ENCODE results near the gene TAS2R40. TPM values are rescaled to one million over a fixed set of nuclear protein-coding genes. Genes with fewer than 3 reads are reported as not detected.

The TAS2R40 gene
- total RNA-seq, 1 experiment from 2014 or later = not detected

GRCh38 chr7:143255564-143255963 is 33.7 kb downstream of the TAS2R40 start:
- ChIA-PET POLR2A (no interaction called here), CTCF (interaction anchor here (1.6 kb wide), 1 partner anchor 15 kb away, joined by 4 read pairs; no protein-coding TSS in a partner anchor)
- in situ Hi-C loops (cut with HindIII; ENCODE audit: low pct_unique_long_range_greater_than_20kb, low sequenced_read_pairs) = no loop called here
- Histone ChIP-seq H3K9me3 (ENCODE audit: control insufficient read depth, insufficient read depth, low read depth, low read length) (no peaks in the 10 kb centered on the region), H3K27ac (ENCODE audit: low read length) (no peak overlapping the region), H3K4me1 (ENCODE audit: control insufficient read depth, insufficient read depth, low read length) (no peaks in the 10 kb centered on the region), H3K4me3 (ENCODE audit: low read depth in 2 of 2, low read length in 2 of 2) (no peak overlapping the region), H3K27me3 (ENCODE audit: control insufficient read depth, insufficient read depth, low read length) (no peaks in the 10 kb centered on the region), H3K36me3 (ENCODE audit: control insufficient read depth, insufficient read depth, low read length) (no peaks in the 10 kb centered on the region)
- ATAC-seq (no peak), DNase-seq (ENCODE audit: low read depth, low spot score) (no peak)
- intact Hi-C loops (cut with micrococcal nuclease; ENCODE audit: unreplicated experiment) = no loop called here
- BruUV-seq (replicated peaks) = no TSS peak
- TF ChIP-seq TCF7L2 (IDR thresholded peaks at IDR 0.05; ENCODE audit: low read depth, low read length) = no peak
- no peak for TF ChIP-seq SIN3A (IDR thresholded peaks at IDR 0.05; ENCODE audit: borderline replicate concordance, insufficient read depth, low read depth, low read length)
- TF ChIP-seq, protein P1, sequence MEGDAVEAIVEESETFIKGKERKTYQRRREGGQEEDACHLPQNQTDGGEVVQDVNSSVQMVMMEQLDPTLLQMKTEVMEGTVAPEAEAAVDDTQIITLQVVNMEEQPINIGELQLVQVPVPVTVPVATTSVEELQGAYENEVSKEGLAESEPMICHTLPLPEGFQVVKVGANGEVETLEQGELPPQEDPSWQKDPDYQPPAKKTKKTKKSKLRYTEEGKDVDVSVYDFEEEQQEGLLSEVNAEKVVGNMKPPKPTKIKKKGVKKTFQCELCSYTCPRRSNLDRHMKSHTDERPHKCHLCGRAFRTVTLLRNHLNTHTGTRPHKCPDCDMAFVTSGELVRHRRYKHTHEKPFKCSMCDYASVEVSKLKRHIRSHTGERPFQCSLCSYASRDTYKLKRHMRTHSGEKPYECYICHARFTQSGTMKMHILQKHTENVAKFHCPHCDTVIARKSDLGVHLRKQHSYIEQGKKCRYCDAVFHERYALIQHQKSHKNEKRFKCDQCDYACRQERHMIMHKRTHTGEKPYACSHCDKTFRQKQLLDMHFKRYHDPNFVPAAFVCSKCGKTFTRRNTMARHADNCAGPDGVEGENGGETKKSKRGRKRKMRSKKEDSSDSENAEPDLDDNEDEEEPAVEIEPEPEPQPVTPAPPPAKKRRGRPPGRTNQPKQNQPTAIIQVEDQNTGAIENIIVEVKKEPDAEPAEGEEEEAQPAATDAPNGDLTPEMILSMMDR (IDR thresholded peaks at IDR 0.05) = no peak
- TF ChIP-seq, protein P2, sequence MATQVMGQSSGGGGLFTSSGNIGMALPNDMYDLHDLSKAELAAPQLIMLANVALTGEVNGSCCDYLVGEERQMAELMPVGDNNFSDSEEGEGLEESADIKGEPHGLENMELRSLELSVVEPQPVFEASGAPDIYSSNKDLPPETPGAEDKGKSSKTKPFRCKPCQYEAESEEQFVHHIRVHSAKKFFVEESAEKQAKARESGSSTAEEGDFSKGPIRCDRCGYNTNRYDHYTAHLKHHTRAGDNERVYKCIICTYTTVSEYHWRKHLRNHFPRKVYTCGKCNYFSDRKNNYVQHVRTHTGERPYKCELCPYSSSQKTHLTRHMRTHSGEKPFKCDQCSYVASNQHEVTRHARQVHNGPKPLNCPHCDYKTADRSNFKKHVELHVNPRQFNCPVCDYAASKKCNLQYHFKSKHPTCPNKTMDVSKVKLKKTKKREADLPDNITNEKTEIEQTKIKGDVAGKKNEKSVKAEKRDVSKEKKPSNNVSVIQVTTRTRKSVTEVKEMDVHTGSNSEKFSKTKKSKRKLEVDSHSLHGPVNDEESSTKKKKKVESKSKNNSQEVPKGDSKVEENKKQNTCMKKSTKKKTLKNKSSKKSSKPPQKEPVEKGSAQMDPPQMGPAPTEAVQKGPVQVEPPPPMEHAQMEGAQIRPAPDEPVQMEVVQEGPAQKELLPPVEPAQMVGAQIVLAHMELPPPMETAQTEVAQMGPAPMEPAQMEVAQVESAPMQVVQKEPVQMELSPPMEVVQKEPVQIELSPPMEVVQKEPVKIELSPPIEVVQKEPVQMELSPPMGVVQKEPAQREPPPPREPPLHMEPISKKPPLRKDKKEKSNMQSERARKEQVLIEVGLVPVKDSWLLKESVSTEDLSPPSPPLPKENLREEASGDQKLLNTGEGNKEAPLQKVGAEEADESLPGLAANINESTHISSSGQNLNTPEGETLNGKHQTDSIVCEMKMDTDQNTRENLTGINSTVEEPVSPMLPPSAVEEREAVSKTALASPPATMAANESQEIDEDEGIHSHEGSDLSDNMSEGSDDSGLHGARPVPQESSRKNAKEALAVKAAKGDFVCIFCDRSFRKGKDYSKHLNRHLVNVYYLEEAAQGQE (IDR thresholded peaks at IDR 0.05; ENCODE audit: insufficient read depth in 1 of 2, low read depth in 2 of 2, low read length in 1 of 2) = no peak
- TF ChIP-seq POLR2AphosphoS5 (IDR thresholded peaks at IDR 0.05; ENCODE audit: low read depth, low read length) = no peak

- no peaks in the 10 kb centered on the region for H3K9me3 ChIP-seq (ENCODE audit: control insufficient read depth, insufficient read depth, low read depth, low read length)
- CTCF ChIA-PET = interaction anchor here (1.6 kb wide), 1 partner anchor 16 kb away, joined by 4 read pairs; no protein-coding TSS in a partner anchor
- BruUV-seq (replicated peaks) = no TSS peak
- H3K4me1 ChIP-seq (ENCODE audit: control insufficient read depth, insufficient read depth, low read length) = no peaks in the 10 kb centered on the region
- no peak overlapping the region for H3K4me3 ChIP-seq (ENCODE audit: low read depth in 2 of 2, low read length in 2 of 2)
- no peak for TF ChIP-seq SIN3A (IDR thresholded peaks at IDR 0.05; ENCODE audit: borderline replicate concordance, insufficient read depth, low read depth, low read length)
- TF ChIP-seq, protein P1 (IDR thresholded peaks at IDR 0.05) = no peak
- intact Hi-C loops (cut with micrococcal nuclease; ENCODE audit: unreplicated experiment) (no loop called here), in situ Hi-C loops (cut with HindIII; ENCODE audit: low pct_unique_long_range_greater_than_20kb, low sequenced_read_pairs) (no loop called here)
- no peaks in the 10 kb centered on the region for H3K36me3 ChIP-seq (ENCODE audit: control insufficient read depth, insufficient read depth, low read length)
- no peak overlapping the region for H3K27ac ChIP-seq (ENCODE audit: low read length)
- H3K27me3 ChIP-seq (ENCODE audit: control insufficient read depth, insufficient read depth, low read length) = no peaks in the 10 kb centered on the region
- no peak for DNase-seq (ENCODE audit: low read depth, low spot score)
- POLR2A ChIA-PET = no interaction called here
- ATAC-seq = peak; percentile 56; the same call in 1 of the 2 replicates
These were observed 34.5 kb downstream of the TAS2R40 start for GRCh38 chr7:143256325-143256724.
